NCI-H82 (cell line): ENCODE measurements around the gene PTPRM.

Experiments
- DNase-seq: peaks from one replicate; lab custom pipeline; 2025; lab: John Stamatoyannopoulos, UW

PTPRM gene

GRCh38 chr18:7600036-7600435 lies 32.9 kb downstream of the PTPRM start:
- DNase-seq, result no peak

DNA sequence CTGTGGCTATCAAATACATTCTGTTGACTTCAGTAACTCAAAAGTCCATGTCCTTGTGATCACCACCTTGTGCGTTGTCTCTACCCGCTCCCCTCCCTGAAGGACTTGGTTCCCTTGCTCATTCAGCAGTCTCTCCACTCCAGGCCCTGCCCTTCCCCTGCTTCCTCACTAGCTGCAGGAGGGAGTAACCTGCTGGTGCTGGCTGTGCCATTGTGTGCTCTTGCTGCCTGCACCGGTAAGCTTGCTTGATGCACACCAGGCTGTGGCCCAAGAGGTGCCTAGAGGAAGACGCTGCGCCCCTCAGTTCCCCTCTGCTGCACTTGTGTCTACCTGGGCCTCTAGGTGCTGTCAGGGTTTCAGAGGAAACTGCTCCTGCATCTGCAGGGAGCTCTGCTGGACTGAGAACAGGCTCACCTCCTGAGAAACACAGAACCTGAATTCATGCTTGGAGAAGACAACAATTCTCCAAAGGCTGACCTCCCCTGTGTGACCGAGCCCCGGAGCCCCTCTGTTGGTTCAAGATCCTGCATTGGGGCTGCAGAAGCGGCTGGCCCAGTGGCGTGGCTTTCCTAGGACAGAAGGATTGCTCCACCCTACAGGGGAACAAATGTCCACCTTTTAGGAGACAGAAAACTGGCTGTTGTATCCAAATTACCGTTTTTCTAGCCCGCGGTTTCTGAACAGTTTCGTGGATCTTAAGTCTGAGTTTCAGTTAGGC lies 33.6 kb downstream of the PTPRM start:
- no peak for DNase-seq

- no peak for DNase-seq
These were observed 34.1 kb downstream of the PTPRM start for GRCh38 chr18:7601246-7601615.

GRCh38 chr18:7601936-7602335 lies 34.8 kb downstream of the PTPRM start:
- no peak for DNase-seq

DNA sequence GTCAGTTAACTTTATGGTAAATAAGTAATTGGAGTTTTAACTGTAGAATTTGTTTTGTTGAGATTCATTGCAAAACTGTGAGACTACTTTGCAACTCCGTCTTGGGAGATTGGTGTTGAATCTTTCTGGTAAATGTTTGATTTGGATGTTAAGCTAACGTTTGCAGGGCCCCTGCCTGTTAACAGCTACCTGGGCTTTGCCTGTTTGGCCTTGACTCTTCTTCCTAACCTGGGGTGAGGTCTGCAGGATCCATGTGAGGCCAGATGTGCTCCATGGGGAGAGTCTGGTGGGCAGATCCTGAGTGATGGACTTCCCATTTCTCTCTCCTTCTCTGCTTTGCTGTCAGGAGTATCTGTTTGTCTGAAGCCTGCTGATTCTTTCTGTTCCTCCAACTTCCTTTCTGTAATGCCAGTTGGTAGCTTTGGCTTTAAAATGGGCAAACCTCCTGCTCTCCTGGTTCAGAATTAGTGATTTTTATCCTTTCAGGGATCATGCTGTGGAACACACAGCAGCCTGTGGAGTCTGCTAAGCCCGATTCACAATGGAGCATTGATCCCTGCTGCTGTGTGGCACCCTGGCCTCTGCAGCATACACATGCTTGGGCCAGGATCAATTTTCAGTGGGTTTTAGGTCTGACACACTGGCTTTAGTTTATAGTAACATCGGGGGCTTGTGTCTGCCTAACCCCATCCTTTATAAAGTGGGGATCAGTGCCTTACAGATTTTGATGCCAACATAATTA lies 36.3 kb downstream of the PTPRM start:
- DNase-seq, result no peak

DNA sequence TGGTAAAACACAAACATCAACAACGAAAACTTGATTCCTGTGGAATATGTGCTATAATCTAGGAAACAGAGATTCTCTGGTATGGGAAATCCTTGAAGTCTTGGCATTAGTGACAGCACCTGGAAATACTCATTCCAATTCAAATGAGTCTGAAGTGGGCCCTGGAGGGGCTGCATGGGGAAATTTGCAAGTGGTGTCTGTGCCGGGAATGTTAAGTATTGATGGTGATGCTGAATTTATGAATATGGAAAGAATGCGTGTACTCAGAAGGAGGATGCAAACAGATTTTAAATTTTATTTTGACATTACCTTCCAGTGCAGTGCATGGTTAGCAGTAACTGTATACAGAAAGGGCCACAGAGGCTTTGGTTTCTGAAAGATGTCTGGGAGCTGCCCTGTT lies 37.2 kb downstream of the PTPRM start:
- DNase-seq, result no peak

DNA sequence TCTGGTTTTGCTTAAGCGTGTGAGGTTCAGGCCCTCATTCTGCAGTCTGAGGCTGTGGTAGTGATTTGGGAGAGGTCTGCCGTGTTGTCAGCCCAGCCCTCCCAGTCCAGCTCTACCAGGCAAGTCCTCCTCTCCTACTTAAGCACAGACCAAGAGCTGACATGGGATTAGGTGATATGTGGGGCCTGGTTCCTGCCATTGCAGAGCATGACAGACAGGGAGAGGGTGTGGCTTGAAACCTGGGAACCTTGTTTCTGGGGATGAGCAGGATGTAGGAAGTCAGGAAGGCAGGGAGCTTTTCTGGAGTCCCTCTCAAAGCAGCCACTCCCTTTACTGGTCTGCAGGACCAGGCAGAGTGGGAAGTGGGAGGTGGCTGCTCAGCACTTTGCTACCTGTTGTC lies 38.6 kb downstream of the PTPRM start:
- DNase-seq, result peak; percentile 25

GRCh38 chr18:7607540-7608173 lies 40.5 kb downstream of the PTPRM start:
- no peak for DNase-seq

- no peak for DNase-seq
These were observed 41.0 kb downstream of the PTPRM start for GRCh38 chr18:7608174-7608550.

- DNase-seq, result no peak
These were observed 41.7 kb downstream of the PTPRM start for GRCh38 chr18:7608781-7609201.

DNA sequence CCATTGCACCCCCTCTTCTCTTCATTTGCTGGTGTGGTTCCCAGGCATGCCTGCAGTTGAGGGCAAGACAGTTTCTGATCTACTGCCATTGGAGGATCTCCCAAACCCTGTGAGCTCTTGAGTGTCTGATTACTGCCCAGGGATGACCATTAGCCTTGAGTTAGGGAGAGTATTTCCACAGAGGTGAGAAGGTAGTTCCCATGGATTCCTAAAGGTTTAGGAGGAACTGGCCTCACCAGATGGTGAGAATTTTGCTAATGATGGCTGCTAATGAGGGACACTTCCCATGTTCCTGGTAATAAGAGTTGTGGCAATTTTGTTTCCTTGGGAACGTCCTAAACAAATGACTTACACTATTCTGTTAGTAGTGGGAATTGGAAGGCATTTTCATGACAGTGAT lies 42.5 kb downstream of the PTPRM start:
- no peak for DNase-seq

- DNase-seq, result no peak
These were observed 46.9 kb downstream of the PTPRM start for GRCh38 chr18:7614042-7614441.

DNA sequence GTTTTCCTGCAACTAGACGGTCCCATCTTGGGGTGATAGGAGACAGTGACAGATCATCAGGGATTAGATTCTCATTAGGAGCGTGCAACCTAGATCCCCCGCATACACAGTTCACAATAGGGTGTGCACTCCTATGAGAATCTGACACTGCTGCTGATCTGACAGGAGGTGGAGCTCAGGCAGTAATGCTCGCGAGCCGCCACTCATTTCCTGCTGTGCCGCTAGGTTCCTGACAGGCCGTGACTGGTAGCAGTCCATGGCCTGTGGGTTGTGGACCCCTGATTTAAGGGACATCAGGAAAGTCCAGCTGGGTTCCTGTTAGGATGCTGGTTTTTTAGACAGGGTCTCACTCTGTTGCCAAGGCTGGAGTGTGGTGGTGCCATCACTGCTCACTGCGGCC lies 48.7 kb downstream of the PTPRM start:
- no peak for DNase-seq

DNA sequence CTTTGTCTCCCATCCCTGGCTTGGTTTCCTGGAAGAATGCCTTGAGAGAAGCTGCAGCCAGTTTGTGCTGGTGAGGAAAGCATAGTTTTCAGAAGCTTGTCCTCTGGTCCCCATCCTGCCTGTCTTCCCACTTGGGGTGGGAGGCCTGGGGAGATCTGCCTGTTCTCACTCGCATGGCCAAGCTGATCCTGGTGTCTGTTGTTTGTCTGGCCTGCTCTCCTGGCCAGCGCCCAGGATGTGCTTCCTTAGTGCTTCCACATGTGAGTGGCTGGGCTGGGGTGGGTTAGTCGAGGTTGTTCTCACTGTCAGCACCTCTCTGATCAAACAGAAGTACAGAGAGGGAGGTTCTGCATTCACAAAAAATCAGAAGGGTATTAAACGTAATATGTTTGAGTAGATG lies 49.5 kb downstream of the PTPRM start:
- no peak for DNase-seq

GRCh38 chr18:7617738-7618422 lies 50.8 kb downstream of the PTPRM start:
- no peak for DNase-seq

DNA sequence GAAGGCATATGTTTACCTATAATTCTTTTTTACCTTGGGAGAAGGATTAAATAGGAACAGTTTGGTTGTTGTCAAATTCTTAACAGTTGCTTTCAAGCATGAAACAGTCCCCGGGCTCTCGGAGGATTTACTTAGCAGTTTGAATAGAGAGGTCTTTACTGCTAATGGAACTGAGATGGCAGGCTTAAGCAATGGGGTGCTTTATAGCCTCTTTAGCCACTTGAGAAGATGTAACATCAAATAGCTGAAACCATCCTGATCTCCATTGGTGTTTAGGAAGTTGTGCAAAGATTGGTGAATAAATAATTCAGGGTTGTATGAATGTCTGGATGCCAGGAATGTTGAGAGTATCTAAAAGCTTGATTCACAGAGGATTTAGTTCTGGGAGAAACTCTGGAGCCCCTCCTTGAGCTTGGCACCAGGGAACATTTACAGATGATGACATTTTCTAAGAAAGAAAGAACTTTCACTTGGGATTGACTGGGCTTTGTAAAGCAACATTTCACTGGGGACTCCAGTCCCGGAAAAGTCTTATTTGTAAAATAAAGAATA lies 51.9 kb downstream of the PTPRM start:
- peak; percentile 17 for DNase-seq

- no peak for DNase-seq
These were observed 52.6 kb downstream of the PTPRM start for GRCh38 chr18:7619676-7620075.

DNA sequence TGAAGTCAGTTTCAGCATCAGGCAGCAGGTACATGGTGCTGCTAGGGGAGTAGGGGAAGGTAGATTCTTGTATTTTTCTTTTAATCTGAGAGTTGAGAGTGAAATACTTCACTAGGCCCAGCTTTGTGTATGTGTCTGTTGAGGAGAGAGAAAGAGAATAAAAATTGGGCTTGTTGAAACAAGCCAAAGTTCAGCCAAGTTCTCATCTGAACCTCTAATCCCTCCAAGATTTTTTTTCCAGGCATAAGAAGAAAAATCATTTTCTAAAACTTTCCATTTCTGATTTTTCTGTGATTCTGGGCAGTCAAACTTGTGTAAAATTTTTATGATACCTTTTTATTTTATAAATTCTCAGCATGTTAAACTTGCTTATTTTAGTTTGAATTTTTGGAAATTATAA lies 55.6 kb downstream of the PTPRM start:
- no peak for DNase-seq

DNA sequence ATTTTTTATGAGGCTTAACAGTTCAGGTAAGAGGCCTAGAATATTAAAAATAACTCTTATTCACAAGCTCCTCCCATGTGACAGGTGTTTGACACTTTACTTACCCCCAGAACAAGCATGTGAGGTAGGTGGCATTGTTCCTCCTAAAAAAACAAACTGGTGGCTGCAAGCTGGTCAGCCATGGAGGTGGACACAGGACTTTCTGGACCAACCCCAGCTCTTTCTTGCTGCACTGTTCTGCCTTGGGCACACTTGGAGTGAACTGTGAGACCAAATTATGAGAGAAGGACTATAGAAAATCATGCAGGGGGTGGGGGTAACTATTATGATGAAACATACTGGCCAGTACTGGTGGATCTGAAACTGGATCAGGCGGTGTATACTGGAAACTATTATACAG lies 56.6 kb downstream of the PTPRM start:
- no peak for DNase-seq

DNA sequence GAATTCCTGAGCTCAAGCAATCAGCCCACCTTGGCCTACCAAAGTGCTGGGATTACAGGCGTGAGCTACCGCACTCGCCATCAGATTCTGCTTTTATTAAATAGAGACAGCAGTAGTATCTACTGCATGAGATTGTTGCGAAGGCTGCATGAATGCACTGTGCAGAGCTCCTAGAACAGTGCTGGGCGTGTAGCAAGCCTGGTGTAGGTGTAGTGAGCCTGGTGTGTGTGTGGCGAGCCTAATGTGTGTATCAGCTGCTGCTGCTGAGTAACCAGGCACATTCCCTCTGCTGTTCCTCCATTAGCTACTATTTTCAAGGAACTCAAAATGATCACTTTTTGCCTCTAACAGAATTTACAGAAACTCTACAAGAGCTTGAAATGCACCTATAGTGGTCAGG lies 57.6 kb downstream of the PTPRM start:
- no peak for DNase-seq

DNA sequence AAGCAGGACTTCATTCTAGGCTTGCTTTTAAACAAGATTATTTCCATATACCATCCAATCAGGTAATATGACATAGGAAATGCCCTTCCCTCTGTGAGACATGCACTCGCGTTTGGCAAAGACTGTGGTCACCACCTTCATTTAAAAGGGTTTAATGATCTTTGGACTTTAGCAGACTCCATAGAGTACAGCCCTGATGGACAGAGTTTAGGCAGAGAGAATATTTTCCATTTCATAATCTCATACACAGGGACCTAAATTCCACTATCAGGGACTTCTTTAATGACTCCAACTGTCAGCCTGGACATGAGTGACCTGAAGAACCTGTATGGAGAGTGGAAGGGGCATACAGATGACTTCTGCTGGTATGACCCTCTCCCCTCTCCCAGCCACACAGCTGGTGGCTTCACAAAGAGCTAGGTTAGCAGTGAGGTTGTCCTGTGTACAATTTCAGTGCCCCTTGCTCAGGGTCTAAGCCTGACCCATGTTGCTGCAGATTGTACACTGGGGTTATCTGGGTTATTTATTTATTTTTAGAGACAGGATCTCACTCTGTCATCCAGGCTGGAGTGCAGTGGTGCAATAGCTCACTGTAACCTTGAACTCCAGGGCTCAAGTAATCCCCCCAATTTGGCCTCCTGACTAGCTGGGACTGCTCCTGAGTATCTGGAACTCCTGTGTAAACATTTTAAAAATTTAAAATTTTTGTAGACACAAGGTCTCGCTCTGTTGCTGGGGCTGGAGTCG lies 59.2 kb downstream of the PTPRM start:
- DNase-seq, result no peak

DNA sequence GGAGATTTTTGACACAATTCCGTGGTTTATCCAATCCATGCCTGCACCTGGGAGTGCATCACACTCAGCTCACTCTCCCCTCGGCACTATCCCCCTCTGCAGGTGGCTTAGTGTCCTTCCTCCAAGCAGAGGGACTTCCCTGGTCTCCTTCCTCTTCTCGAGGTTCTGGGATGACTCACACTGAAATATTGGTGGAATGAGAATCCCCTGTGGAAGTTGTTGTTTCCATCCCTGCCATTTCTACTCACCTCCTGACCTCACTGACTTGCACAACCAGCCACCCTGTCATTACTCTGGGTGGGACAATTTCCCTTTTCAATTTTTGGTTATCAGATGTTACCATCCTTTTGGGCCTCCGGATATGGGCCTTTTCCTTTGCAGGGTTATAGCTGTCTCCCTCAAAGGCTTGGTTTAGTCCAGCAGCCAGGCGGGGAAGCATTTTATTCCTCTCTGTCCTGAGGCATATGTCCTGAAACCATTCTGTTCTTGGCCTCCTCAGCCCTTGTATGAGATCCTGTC lies 59.9 kb downstream of the PTPRM start:
- DNase-seq, result no peak
